ENCODE data around the gene SLC48A1. TPM values are rescaled to one million over a fixed set of nuclear protein-coding genes. Genes with fewer than 3 reads are reported as not detected.
A peak's percentile ranks its signal among the peaks of the same experiment; 100 is the strongest.

Gene SLC48A1
- total and polyA plus RNA-seq, 10 of the 15 experiments (the other 5 are each of a cell fraction or from before 2014, with no cell fraction given), result 1.1 to 4.9 (median 1.9) TPM

DNA sequence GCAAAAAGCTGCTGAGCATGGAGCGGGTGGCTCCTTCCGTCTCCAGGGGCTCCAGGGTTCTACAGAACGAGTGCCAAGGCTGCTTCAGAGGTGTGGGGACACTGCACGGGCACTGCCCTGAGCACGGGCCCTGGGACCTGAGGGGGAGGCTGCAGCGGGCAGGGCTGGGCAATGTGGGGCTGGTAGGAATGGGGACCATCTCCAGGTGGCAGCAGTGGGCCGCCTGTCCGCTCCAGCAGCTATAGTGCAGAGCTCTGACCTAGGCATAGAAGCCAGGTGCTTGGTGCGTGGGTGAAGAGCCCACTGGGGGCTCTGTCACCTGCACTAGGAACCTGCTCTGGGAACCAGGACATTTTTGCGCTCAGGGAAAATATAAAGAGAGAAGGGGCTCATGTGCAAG is 24.4 kb downstream of the SLC48A1 start:
- H3K4me2 ChIP-seq (ENCODE audit: control insufficient read depth, insufficient read depth), result no peak overlapping the region
- no peaks in the 10 kb centered on the region for H3K9me3 ChIP-seq (replicated peaks; ENCODE audit: control insufficient read depth, insufficient read depth, low read length)
- H3K27me3 ChIP-seq (replicated peaks in 1 of 2; ENCODE audit: control insufficient read depth in 2 of 2, insufficient read depth in 2 of 2, low read length in 1 of 2), result no peaks in the 10 kb centered on the region; a peak in 1 of 4 replicates
- ChIA-PET RAD21 (ENCODE audit: unreplicated experiment) (interaction anchor here (0.7 to 7.5 kb wide), 10 partner anchors 10 to 152 kb away, joined by 3 to 166 read pairs (median 4); no protein-coding TSS in a partner anchor), CTCF (interaction anchor here (1.0 to 7.9 kb wide), 8 partner anchors 11 to 152 kb away, joined by 3 to 215 read pairs (median 4); no protein-coding TSS in a partner anchor), POLR2A (interaction anchor here (1.4 kb wide), 1 partner anchor 40 kb away, joined by 8 read pairs; no protein-coding TSS in a partner anchor), SMC1A (ENCODE audit: uncharacterized antibody, unreplicated experiment) (interaction anchor here (0.6 to 4.0 kb wide), 10 partner anchors 9 to 88 kb away, joined by 3 to 43 read pairs (median 4); no protein-coding TSS in a partner anchor)
- ATAC-seq (peak; percentile 89), FAIRE-seq (peak; percentile 35), DNase-seq (ENCODE audit: low read depth, low spot score) (no peak)
- BruUV-seq (replicated peaks), result no TSS peak
- H3K27ac ChIP-seq (ENCODE audit: control insufficient read depth, insufficient read depth), result no peak overlapping the region
- intact Hi-C loops (cut with micrococcal nuclease; ENCODE audit: unreplicated experiment) (loop anchor here (1.0 kb wide), 2 partner anchors 40 to 152 kb away; no protein-coding TSS in a partner anchor), in situ Hi-C loops (cut with MboI) (no loop called here)
- 41% methylated on average over 10 of the region's 10 CpGs for WGBS (ENCODE audit: insufficient coverage, insufficient replicate concordance, low lambda C conversion rate, missing lambda C conversion rate)
- no peak overlapping the region for H3K9ac ChIP-seq (ENCODE audit: control insufficient read depth, insufficient read depth, low read length)
- no peaks in the 10 kb centered on the region for H4K20me1 ChIP-seq (ENCODE audit: control insufficient read depth, insufficient read depth)
- H3K36me3 ChIP-seq (ENCODE audit: control insufficient read depth in 2 of 2, insufficient read depth in 2 of 2, low read length in 1 of 2), result peaks cover 0 to 3% of the 10 kb centered on the region in 2 experiments; a peak in 2 of 4 replicates
- H3K79me2 ChIP-seq (ENCODE audit: control insufficient read depth, insufficient read depth, low read length), result no peaks in the 10 kb centered on the region
- H3K4me3 ChIP-seq, result no peak overlapping the region
- peak; percentile 77 for TF ChIP-seq RAD21 (IDR thresholded peaks at IDR 0.05; ENCODE audit: insufficient read depth, low read depth, low read length)
- TF ChIP-seq RB1 (IDR thresholded peaks at IDR 0.05; ENCODE audit: borderline replicate concordance), result peak; percentile 27; the same call in 1 of the 2 replicates
- TF ChIP-seq EGR1 (IDR thresholded peaks at IDR 0.05; ENCODE audit: borderline replicate concordance in 1 of 2, low read depth in 2 of 2, low read length in 2 of 2), result 0 out of 3 replicates have a peak, but pooled peaks of 1 of the 2 experiments have one; percentile 43
- TF ChIP-seq POLR2AphosphoS2 (IDR thresholded peaks at IDR 0.05; ENCODE audit: low read depth, low read length), result no peak
- peak; percentile 95 for TF ChIP-seq SMC3 (IDR thresholded peaks at IDR 0.05; ENCODE audit: borderline replicate concordance, low read length)
- TF ChIP-seq STAT1 (conservative IDR thresholded peaks at IDR 0.05), result 0 out of 2 replicates have a peak, but pooled peaks have one; percentile 29
- TF ChIP-seq, protein P1, sequence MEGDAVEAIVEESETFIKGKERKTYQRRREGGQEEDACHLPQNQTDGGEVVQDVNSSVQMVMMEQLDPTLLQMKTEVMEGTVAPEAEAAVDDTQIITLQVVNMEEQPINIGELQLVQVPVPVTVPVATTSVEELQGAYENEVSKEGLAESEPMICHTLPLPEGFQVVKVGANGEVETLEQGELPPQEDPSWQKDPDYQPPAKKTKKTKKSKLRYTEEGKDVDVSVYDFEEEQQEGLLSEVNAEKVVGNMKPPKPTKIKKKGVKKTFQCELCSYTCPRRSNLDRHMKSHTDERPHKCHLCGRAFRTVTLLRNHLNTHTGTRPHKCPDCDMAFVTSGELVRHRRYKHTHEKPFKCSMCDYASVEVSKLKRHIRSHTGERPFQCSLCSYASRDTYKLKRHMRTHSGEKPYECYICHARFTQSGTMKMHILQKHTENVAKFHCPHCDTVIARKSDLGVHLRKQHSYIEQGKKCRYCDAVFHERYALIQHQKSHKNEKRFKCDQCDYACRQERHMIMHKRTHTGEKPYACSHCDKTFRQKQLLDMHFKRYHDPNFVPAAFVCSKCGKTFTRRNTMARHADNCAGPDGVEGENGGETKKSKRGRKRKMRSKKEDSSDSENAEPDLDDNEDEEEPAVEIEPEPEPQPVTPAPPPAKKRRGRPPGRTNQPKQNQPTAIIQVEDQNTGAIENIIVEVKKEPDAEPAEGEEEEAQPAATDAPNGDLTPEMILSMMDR (IDR thresholded peaks at IDR 0.05 in 2 of 3, conservative IDR thresholded peaks at IDR 0.05 in 1 of 3; ENCODE audit: control insufficient read depth in 2 of 3, extremely low read depth in 1 of 3, insufficient read depth in 1 of 3, low read depth in 3 of 3, low read length in 3 of 3), result peak; percentile 63 to 74 (median 65)
- no peak for TF ChIP-seq SREBF1 (IDR thresholded peaks at IDR 0.05; ENCODE audit: low read length)
- H2AFZ ChIP-seq (ENCODE audit: control insufficient read depth, low read depth, low read length), result no peak overlapping the region
- peaks cover 1% of the 10 kb centered on the region for H3K4me1 ChIP-seq (ENCODE audit: control insufficient read depth, insufficient read depth, low read length)
